ENCODE data around the gene CISH. TPM values are rescaled to one million over a fixed set of nuclear protein-coding genes. Genes with fewer than 3 reads are reported as not detected.

The CISH gene
- total RNA-seq, 1 donor from 2014 or later, result 21.1 TPM

DNA sequence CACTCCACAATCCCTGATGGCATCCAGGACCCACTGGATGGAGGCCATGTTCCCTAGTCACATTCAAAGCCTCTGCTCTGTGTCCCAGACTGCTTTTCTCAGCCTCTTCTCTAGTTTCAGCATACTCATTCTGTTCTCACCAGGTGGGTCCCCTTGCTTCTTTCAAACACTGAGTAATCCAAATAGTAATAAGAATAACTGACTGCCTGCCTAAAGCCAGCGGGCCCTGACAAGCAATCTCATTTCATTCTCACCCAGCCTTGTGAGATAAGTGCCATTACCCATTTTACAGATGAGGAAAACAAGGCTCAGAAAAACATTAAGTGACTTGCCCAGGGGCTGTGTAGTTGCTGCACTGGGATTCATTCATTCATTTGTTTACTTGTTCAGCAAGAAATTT lies 30.8 kb upstream of the CISH start:
- no peak for DNase-seq (ENCODE audit: low spot score)
- intact Hi-C loops (cut with DNase I), result no loop called here

DNA sequence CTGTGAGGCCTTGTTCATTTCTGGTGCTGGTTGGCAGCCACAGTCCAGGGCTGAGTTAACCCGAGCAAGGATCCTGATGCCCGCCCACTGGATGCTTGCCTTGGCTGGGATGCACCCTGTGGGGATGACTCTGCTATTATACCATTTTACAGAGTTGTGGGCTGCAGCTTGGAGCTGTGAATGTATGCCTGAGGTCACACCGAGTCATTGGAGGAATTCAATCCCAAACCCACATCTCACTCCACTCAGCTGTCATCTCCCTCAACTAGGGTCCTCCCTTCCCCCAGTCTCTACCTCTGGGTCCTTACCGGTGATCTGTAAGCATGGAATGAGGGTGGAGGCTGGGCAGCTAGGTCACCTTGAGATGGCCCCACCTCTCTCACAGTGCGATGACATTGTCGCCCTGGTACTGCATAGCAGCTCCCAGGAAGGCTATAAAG lies 27.5 kb upstream of the CISH start:
- DNase-seq (ENCODE audit: low spot score), result no peak

DNA sequence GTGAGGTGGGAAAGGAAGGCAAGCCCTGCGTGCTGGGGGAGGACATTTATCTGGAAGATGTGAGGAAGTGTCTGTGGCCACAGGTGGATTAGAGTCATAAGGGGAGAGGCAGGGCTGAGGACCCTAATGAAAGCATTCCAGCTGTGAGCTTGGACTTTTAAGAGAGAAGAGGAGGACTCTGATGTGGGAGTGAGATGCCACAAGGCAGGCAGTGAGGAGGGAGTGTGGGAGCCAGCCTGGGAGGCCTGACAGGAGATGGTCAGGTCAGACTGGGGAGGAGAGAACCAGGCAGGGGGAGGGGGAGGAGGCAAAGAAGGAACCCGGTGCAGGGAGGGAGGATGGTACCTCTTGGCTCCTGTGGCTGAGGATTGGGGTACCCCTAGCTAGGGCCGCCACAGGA lies 26.4 kb upstream of the CISH start:
- intact Hi-C loops (cut with DNase I), result no loop called here
- no peak for DNase-seq (ENCODE audit: low spot score)

More for the DNA sequence above, 27.5 kb upstream of the CISH start:
- intact Hi-C loops (cut with DNase I), result no loop called here

GRCh38 chr3:50637011-50637410 lies 25.4 kb upstream of the CISH start:
- intact Hi-C loops (cut with DNase I), result no loop called here
- no peak for DNase-seq (ENCODE audit: low spot score)

DNA sequence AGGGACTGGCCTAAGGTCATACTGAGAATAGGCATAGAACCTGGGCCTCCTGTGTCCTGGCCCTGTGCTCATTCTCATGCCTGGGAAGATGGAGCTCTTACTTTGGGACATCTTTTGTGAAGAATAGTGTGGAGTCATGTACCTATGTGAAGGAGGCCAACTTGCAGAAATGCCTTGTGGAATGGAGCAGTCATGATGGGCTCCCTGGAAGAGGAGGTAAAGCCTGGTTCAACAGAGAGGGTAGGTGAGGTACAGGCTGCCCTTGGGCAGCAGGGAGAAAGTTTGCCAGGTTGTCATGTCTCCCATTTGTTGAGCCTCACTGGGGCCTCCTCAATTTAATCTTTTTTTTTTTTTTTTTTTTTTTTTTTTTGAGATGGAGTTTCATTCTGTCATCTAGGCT lies 23.5 kb upstream of the CISH start:
- intact Hi-C loops (cut with DNase I), result no loop called here
- no peak for DNase-seq (ENCODE audit: low spot score)

DNA sequence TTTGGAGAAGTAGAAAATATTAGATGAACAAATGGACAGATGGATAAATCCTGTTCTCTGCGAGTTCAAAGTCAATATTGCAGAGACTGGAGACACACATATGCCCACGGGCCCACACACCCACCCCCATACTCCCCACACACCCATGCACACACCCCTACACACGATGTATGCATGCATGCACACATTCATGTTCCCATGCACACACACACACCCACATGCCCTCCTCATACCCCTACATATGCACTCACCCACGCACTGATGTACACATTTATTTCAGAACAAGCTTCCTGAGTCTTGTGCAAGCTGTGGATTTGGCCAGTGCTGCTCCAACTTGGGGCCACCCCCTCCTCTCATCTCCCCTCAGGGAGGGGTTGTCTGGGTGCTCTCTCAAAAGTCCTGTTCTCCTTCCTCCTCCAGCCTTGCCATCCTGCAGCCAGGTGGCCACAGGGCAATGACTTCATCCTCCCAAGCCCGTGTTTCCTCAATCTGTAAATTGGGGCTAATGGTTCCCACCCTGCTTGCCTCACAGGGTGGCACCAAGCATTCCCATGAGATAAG lies 21.7 kb upstream of the CISH start:
- DNase-seq (ENCODE audit: low spot score), result no peak
- intact Hi-C loops (cut with DNase I), result no loop called here

DNA sequence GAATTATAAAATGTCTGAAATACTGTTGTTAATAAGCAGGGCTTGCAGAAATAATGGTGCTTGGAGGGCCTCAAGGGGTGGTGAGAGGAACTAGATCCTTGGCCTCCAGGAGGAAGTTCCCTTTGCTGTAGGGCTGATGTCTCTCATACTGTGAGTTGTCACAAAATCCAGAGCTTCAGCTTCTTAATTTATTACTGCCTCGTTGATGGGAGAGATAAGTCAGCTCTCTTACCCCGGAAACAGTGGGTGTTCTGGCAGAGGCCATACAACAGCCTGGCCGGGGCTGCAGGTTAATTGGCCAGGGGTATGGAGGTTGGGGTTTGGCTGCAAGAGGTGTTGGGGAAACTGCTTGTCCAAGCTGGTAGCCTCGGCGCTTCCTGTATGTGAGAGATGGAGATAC lies 20.9 kb upstream of the CISH start:
- intact Hi-C loops (cut with DNase I), result no loop called here
- DNase-seq (ENCODE audit: low spot score), result no peak

- intact Hi-C loops (cut with DNase I), result no loop called here
- no peak for DNase-seq (ENCODE audit: low spot score)
These were observed 19.3 kb upstream of the CISH start for GRCh38 chr3:50630877-50631276.

DNA sequence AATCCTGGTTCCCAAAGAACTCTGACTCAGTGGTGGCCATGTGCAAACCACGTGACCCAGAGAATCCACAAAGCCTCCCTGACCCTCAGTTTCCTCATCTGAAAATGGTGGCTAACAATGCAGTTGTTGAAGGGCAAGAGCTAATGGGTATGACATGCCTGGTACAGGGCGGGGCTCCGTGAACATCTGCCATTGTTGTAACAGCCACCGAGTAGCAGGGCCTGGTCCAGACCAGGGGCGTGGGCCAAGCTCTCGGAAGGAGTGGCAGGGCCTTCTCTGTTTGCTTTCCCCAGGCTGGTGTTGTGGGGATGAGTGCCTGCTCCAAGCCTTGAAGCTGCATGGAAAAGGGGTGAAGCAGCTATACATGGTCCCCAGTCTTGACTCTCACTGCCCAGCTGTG lies 18.8 kb upstream of the CISH start:
- DNase-seq (ENCODE audit: low spot score), result no peak
- intact Hi-C loops (cut with DNase I), result no loop called here

DNA sequence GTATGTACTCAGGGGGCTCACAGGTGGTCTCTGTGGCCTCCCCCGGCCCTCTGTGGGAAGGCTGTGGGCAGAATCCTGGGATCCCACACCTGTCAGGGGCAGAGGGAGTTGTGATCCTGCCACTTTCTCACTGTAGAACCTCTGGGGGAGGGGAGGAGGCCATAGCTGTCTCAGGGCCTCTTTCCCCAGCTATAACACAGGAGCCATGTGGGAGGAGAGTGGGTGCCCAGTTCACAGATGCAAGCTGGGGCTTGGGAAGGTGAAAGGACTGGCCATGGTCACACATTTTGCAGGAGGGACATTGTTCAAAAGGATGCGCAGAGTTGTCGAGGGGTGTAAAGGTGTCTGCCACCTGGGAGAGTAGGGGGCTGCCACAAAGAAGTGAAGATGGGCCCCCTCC lies 17.0 kb upstream of the CISH start:
- no peak for DNase-seq (ENCODE audit: low spot score)
- intact Hi-C loops (cut with DNase I), result no loop called here

DNA sequence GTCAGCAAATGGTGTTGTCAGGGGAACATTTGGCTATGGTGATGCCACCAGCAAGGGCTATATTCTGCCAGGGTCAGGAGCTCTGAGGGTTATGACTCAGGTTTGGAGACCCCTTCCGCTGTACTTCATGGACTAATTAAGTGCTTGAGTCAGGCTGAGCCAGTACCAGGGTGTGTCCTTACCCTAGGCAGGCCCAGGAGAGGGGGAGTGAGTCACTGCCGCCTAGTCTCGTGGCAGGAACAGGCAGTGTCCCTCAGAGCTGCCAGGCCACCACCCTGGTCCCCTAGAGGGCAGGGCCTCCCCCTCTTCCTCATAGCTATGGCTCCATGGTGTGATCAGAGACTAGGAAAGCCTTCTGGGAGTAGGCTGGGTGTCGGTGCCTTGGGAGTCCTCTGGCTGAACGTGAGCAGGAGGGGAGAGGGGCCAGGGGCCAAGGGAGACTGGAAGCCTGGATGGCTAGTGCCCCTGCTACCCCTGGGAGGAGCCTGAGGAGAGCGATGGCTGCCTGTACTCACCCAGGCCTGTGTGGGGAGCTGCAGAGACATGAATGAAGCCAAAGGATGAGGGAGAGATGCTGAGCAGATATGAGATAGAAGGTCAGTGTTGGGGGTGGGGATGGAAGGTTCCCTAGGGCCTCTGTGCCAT lies 16.0 kb upstream of the CISH start:
- intact Hi-C loops (cut with DNase I), result no loop called here
- no peak for DNase-seq (ENCODE audit: low spot score)

DNA sequence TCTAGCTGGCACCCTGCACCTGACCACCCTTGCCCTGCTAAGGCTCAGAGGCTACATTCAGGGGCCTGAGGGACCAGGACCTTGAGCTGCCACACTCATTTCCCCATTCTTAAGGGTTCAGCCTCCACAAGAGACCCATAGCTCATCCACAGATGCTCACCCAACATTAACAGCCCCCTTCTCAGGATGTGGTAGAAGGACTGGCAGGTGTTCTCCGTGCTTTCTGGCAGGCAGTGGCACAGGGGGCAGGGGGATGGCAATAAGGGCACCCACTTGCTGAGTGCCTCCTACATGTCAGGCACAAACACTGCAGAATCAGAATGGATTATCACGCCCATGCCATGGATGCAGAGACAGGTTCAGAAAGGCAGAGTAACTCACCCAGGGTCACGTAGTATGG lies 14.8 kb upstream of the CISH start:
- no peak for DNase-seq (ENCODE audit: low spot score)

DNA sequence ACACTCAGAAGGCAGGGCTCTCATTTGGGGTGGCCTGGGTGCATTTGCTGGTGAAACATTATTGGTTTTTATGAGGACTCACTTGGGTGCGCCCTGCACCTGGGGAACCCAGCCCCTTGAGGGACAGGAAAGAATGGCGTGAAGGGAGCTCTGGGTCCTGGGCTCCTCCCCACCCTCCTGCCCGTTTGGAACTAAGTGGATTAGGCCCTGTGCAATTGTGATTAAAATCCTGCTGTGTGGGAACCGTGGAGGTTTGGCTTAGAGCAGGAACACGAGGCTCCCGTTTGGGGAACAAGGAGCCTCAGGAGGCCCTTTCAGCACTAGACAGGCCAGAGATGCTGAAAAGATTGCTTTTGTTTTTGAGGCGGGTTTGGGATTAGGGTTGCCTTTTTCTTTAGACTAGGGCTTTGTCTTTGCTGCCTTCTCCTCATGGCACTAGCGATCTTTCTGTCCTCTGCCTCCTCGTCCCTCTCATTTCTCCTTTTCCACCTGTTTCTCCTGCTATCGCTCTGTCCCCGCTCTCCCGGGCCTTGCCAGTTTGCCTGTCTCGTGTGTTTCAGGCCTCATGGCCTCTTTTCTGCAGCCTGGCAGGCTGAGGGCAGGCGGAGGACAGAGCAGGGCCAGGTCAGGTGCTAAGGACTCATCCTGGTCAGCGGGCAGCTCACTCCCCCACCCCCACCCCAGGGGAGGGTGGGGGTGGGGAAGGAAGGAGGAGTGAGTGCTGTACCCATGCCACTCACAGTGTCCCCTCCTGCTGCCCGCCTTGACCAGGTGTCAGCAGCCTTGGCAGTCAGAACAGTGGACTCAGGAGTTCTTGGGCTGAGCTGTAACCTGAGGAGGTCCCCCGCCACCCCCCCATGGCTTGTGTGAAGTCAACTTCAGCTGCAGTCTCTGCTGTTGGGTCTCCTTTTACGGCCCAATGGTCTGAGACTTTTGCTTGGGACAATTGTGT lies 13.9 kb upstream of the CISH start:
- intact Hi-C loops (cut with DNase I), result no loop called here
- no peak for DNase-seq (ENCODE audit: low spot score)

More for the DNA sequence above, 14.8 kb upstream of the CISH start:
- intact Hi-C loops (cut with DNase I), result no loop called here

DNA sequence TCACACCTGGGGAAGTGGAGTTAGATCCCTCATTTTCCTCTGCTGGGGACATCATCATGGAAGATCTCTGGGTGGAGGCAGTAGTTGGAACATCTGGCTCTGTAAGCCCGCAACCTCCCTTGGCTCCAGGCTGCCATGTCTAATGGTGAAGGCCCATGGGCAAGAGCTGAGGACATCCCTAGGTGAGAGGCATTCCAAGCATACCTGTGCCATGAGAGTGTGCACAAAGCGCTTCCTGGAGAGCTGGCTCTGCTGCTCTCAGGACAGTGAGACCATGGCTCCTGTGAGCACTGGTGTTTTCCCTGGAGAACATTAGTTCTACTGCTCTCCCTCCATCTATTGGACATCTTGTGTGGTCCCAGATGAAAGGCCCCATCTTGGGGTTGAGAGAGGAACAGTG lies 13.1 kb upstream of the CISH start:
- intact Hi-C loops (cut with DNase I), result no loop called here
- DNase-seq (ENCODE audit: low spot score), result no peak

GRCh38 chr3:50623840-50624474 lies 12.4 kb upstream of the CISH start:
- intact Hi-C loops (cut with DNase I), result no loop called here
- DNase-seq (ENCODE audit: low spot score), result no peak

- intact Hi-C loops (cut with DNase I), result no loop called here
- DNase-seq (ENCODE audit: low spot score), result no peak
These were observed 11.3 kb upstream of the CISH start for GRCh38 chr3:50622881-50623280.

GRCh38 chr3:50620820-50621219 lies 9.2 kb upstream of the CISH start:
- intact Hi-C loops (cut with DNase I), result no loop called here
- no peak for DNase-seq (ENCODE audit: low spot score)

DNA sequence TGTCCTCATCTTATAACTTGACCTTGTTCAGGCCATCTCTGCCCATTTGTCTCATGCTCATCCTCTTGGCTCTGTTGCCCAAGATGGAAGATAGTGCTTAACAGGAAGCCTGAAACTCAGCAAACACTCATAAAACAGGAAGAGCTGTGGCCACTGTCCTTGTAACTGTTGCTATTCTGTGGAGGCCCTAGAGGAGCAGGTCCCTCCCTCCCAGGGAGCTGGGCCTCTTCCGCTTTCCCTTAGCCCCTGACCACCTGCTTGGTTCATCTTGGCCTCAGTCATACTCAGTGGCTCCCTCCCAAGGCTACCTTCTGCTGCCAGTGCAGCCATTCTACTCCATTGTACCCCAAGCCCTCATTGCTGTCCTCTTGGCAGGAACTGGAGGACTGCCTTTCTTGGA lies 8.8 kb upstream of the CISH start:
- no peak for DNase-seq (ENCODE audit: low spot score)
- intact Hi-C loops (cut with DNase I), result no loop called here

DNA sequence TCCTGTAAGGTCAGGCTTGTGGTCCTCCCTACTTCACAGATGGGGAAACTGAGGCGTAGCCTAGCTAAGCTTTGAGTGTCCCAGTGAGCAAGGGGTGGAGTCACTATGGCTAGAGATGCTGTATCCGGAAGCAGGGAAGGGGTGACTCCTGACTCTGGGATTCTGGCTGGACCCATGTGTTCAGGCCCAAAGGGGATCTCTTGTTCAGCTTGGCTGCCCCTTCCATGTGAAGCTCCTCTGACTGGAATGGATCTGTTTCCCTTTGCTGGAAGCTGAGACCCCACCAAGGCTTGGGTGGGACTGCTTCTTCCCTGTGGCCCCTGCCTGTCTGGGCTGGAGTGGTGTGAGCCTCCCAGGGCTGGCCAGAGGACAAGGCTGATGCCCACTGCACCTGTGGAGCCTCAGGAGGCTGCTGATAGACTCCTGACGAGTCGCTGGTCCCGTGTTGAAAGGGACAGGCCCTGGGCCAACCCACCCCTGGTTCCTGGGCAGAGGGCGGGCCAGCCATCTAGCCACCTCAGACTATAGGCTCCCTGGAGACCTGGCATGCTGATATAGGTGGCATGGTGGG lies 6.4 kb upstream of the CISH start:
- intact Hi-C loops (cut with DNase I), result loop anchor here (2.0 to 5.0 kb wide), 2 partner anchors 31 to 769 kb away; partner anchors contain the start of gene MANF
- DNase-seq (ENCODE audit: low spot score), result no peak

Data from cardiac septum (tissue), 1 donor.